H9 (cell line): Measurements from ENCODE around the gene TNFSF4. TPM values are rescaled to one million over a fixed set of nuclear protein-coding genes. Genes with fewer than 3 reads are reported as not detected.

Experiments used
- DNase-seq: peaks from one replicate; pipeline ENCODE4 v3.0.0-alpha.2; 2017
- H2AFZ ChIP-seq: one replicate; pipeline ENCODE4 v1.6.1; 2013; ENCODE audit warnings: mild to moderate bottlenecking, low read length, control low read depth, moderate library complexity
- H2AK5ac ChIP-seq: 2 replicates; pipeline ENCODE4 v1.6.1; 2013; ENCODE audit warnings: low read length, control low read depth, mixed read lengths; ENCODE audit not compliant: insufficient read length
- H2BK120ac ChIP-seq: one replicate; pipeline ENCODE4 v1.6.1; 2013; ENCODE audit warnings: low read depth, mild to moderate bottlenecking, low read length, control low read depth, inconsistent platforms; ENCODE audit not compliant: poor library complexity, severe bottlenecking
- H2BK12ac ChIP-seq: 2 replicates; pipeline ENCODE4 v1.6.1; 2013; ENCODE audit warnings: low read length, control low read depth, mixed read lengths, low read depth; ENCODE audit not compliant: insufficient read length
- H2BK15ac ChIP-seq: 2 replicates; pipeline ENCODE4 v1.6.1; 2013; ENCODE audit warnings: low read depth, low read length, control low read depth
- H2BK20ac ChIP-seq: one replicate; pipeline ENCODE4 v1.6.1; 2013; ENCODE audit warnings: low read depth, mild to moderate bottlenecking, low read length, control low read depth, inconsistent platforms; ENCODE audit not compliant: poor library complexity, severe bottlenecking
- H2BK5ac ChIP-seq: 2 replicates; pipeline ENCODE4 v1.6.1; 2013; ENCODE audit warnings: low read length, control low read depth, mixed read lengths; ENCODE audit not compliant: insufficient read length
- H3K14ac ChIP-seq: 2 replicates; pipeline ENCODE4 v1.6.1; 2013; ENCODE audit warnings: low read length, control low read depth; ENCODE audit not compliant: insufficient read depth
- H3K18ac ChIP-seq: 2 replicates; pipeline ENCODE4 v1.6.1; 2013; ENCODE audit warnings: low read depth, mild to moderate bottlenecking, mixed read lengths, low read length, control low read depth; ENCODE audit not compliant: insufficient read length
- H3K23ac ChIP-seq: 2 replicates; pipeline ENCODE4 v1.6.1; 2013; ENCODE audit warnings: low read length, control low read depth, mixed read lengths, low read depth; ENCODE audit not compliant: insufficient read length
- H3K23me2 ChIP-seq: 2 replicates; pipeline ENCODE4 v1.6.1; 2013; ENCODE audit warnings: low read depth, mild to moderate bottlenecking, mixed read lengths, low read length, control low read depth; ENCODE audit not compliant: insufficient read length, poor library complexity, severe bottlenecking
- H3K27ac ChIP-seq: 2 replicates; pipeline ENCODE4 v1.5.1; 2013; ENCODE audit warnings: low read length, control low read depth, mixed read lengths, low read depth; ENCODE audit not compliant: insufficient read length
- H3K27me3 ChIP-seq: 2 replicates; pipeline ENCODE4 v1.6.1; 2013; ENCODE audit warnings: low read length, control low read depth, inconsistent platforms; ENCODE audit not compliant: insufficient read depth
- H3K4ac ChIP-seq: 2 replicates; pipeline ENCODE4 v1.6.1; 2013; ENCODE audit warnings: low read depth, mild to moderate bottlenecking, control low read depth, inconsistent platforms, low read length, moderate library complexity
- H3K4me1 ChIP-seq: 2 replicates; pipeline ENCODE4 v1.6.1; 2013; ENCODE audit warnings: low read length, control low read depth, inconsistent platforms; ENCODE audit not compliant: insufficient read depth
- H3K4me2 ChIP-seq: 2 replicates; pipeline ENCODE4 v1.6.1; 2013; ENCODE audit warnings: low read length, control low read depth, mixed read lengths; ENCODE audit not compliant: insufficient read length, insufficient read depth
- H3K56ac ChIP-seq: 2 replicates; pipeline ENCODE4 v1.6.1; 2013; ENCODE audit warnings: low read depth, mild to moderate bottlenecking, mixed read lengths, low read length, control low read depth; ENCODE audit not compliant: insufficient read length
- H3K79me1 ChIP-seq: 2 replicates; pipeline ENCODE4 v1.6.1; 2013; ENCODE audit warnings: low read depth, mild to moderate bottlenecking, moderate library complexity, low read length, control low read depth, inconsistent platforms; ENCODE audit not compliant: insufficient read depth, poor library complexity, severe bottlenecking
- H3K79me2 ChIP-seq: 2 replicates; pipeline ENCODE4 v1.6.1; 2013; ENCODE audit warnings: low read length, control low read depth, inconsistent platforms; ENCODE audit not compliant: insufficient read depth
- H3K9ac ChIP-seq: 2 replicates; pipeline ENCODE4 v1.6.1; 2013; ENCODE audit warnings: low read length, control low read depth, mixed read lengths; ENCODE audit not compliant: insufficient read length; ENCODE audit errors: extremely low read depth
- H3K9me3 ChIP-seq: one replicate; pipeline ENCODE4 v1.6.1; 2013; ENCODE audit warnings: low read depth, low read length, inconsistent platforms; ENCODE audit not compliant: control insufficient read depth
- H3T11ph ChIP-seq: one replicate; pipeline ENCODE4 v1.6.1; 2013; ENCODE audit warnings: mild to moderate bottlenecking, low read length, control low read depth, inconsistent platforms
- H4K20me1 ChIP-seq: one replicate; pipeline ENCODE4 v1.6.1; 2013; ENCODE audit not compliant: control insufficient read depth, insufficient read length, insufficient read depth
- H4K5ac ChIP-seq: 2 replicates; pipeline ENCODE4 v1.6.1; 2013; ENCODE audit warnings: low read depth, mild to moderate bottlenecking, mixed read lengths, low read length, control low read depth; ENCODE audit not compliant: insufficient read length
- H4K8ac ChIP-seq: replicated peaks from 2 replicates; pipeline ENCODE4 v1.6.1; 2013; ENCODE audit warnings: low read length, control low read depth, mixed read lengths, low read depth; ENCODE audit not compliant: insufficient read length
- H4K91ac ChIP-seq: 2 replicates; pipeline ENCODE4 v1.6.1; 2013; ENCODE audit warnings: low read depth, mild to moderate bottlenecking, moderate library complexity, mixed read lengths, low read length, control low read depth; ENCODE audit not compliant: insufficient read length
- H3K27ac Mint-ChIP-seq, 3 experiments: 2 replicates in 2 of 3; 3 replicates in 1 of 3; pipeline ENCODE4 v1.8.0; 2020 to 2021; ENCODE audit warnings: mixed read lengths in 3 of 3, mild to moderate bottlenecking in 1 of 3, moderate library complexity in 1 of 3
- H3K27me3 Mint-ChIP-seq: 2 replicates; pipeline ENCODE4 v1.8.0; 2021; ENCODE audit warnings: low read depth, mild to moderate bottlenecking, moderate library complexity, mixed read lengths
- H3K36me3 Mint-ChIP-seq, 3 experiments: 2 replicates in 2 of 3; 3 replicates in 1 of 3; pipeline ENCODE4 v1.8.0; 2020 to 2021; ENCODE audit warnings: low read depth in 3 of 3, mixed read lengths in 3 of 3; ENCODE audit not compliant: insufficient read depth in 1 of 3
- H3K4me1 Mint-ChIP-seq, 2 experiments: 2 replicates each; pipeline ENCODE4 v1.8.0; 2020; ENCODE audit warnings: mixed read lengths in 2 of 2
- H3K4me3 Mint-ChIP-seq, 2 experiments: 2 replicates in 1 of 2; 3 replicates in 1 of 2; pipeline ENCODE4 v1.8.0; 2020 to 2021; ENCODE audit warnings: mild to moderate bottlenecking in 2 of 2, mixed read lengths in 2 of 2, moderate library complexity in 1 of 2
- H3K9me3 Mint-ChIP-seq, 2 experiments: 2 replicates in 1 of 2; 3 replicates in 1 of 2; pipeline ENCODE4 v1.8.0; 2020; ENCODE audit warnings: mild to moderate bottlenecking in 2 of 2, mixed read lengths in 2 of 2, moderate library complexity in 1 of 2
- WGBS: extraction: QIAGEN DNeasy Blood & Tissue Kit; methylation state at CpG from one replicate; pipeline ENCODE4 v1.1.7; 2013; ENCODE audit warnings: missing lambda C conversion rate, low lambda C conversion rate, mixed read lengths; ENCODE audit not compliant: insufficient read length; ENCODE audit errors: extremely low coverage; 5-methylcytosine and 5-hydroxymethylcytosine counted together
- total RNA-seq: library from RNA; stranded (reverse); gene quantifications from 2 replicates; pipeline ENCODE4 v1.2.1, GENCODE V29; 2021
- TF ChIP-seq, protein P1 (sequence below): fragments of 200-600 bp; sonication (generic); conservative IDR thresholded peaks from 3 replicates; pipeline ENCODE4 v1.8.0; 2021; ENCODE audit warnings: antibody characterized with exemption, mild to moderate bottlenecking

The TNFSF4 gene
- total RNA-seq, 1 experiment from 2014 or later = 0.28 TPM

GRCh38 chr1:173193639-173194038, 13.5 kb downstream of the TNFSF4 start:
- Histone ChIP-seq H4K8ac (no peak overlapping the region), H2BK15ac (no peak overlapping the region), H3K56ac (no peak overlapping the region), H4K20me1 (no peaks in the 10 kb centered on the region), H3K27ac (no peak overlapping the region), H4K5ac (no peak overlapping the region), H2BK20ac (no peak overlapping the region), H3K79me2 (0 out of 2 replicates have a peak, but pooled peaks cover under 1% of the 10 kb centered on the region), H2BK120ac (no peak overlapping the region), H3K9me3 (no peaks in the 10 kb centered on the region), H3T11ph (no peak overlapping the region), H3K14ac (no peak overlapping the region), H3K4ac (no peak overlapping the region), H3K4me2 (no peak overlapping the region), H3K23ac (no peak overlapping the region), H4K91ac (no peak overlapping the region), H2AFZ (no peak overlapping the region), H3K79me1 (no peaks in the 10 kb centered on the region), H3K9ac (no peak overlapping the region), H2BK12ac (no peak overlapping the region), H2BK5ac (no peak overlapping the region), H2AK5ac (no peak overlapping the region), H3K23me2 (no peaks in the 10 kb centered on the region), H3K27me3 (no peaks in the 10 kb centered on the region), H3K18ac (no peak overlapping the region), H3K4me1 (no peaks in the 10 kb centered on the region)
- no peak overlapping the region for H3K4me3 Mint-ChIP-seq
- DNase-seq = no peak
- WGBS = no CpG with 5 or more reads among the region's 2 CpGs
- no peaks in the 10 kb centered on the region for H3K9me3 Mint-ChIP-seq
- no peaks in the 10 kb centered on the region; the same call in 1 of the 2 replicates for H3K27me3 Mint-ChIP-seq
- H3K4me1 Mint-ChIP-seq = no peaks in the 10 kb centered on the region
- TF ChIP-seq, protein P1, sequence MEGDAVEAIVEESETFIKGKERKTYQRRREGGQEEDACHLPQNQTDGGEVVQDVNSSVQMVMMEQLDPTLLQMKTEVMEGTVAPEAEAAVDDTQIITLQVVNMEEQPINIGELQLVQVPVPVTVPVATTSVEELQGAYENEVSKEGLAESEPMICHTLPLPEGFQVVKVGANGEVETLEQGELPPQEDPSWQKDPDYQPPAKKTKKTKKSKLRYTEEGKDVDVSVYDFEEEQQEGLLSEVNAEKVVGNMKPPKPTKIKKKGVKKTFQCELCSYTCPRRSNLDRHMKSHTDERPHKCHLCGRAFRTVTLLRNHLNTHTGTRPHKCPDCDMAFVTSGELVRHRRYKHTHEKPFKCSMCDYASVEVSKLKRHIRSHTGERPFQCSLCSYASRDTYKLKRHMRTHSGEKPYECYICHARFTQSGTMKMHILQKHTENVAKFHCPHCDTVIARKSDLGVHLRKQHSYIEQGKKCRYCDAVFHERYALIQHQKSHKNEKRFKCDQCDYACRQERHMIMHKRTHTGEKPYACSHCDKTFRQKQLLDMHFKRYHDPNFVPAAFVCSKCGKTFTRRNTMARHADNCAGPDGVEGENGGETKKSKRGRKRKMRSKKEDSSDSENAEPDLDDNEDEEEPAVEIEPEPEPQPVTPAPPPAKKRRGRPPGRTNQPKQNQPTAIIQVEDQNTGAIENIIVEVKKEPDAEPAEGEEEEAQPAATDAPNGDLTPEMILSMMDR = no peak
- no peaks in the 10 kb centered on the region for H3K36me3 Mint-ChIP-seq
- H3K27ac Mint-ChIP-seq = no peak overlapping the region
